HepG2 (cell line): ENCODE results near the gene SYNGR2. TPM values are rescaled to one million over a fixed set of nuclear protein-coding genes. Genes with fewer than 3 reads are reported as not detected.
A peak's percentile ranks its signal among the peaks of the same experiment; 100 is the strongest.

ENCODE experiments used
- BHLHE40 ChIP-seq: IDR thresholded peaks from 2 replicates; pipeline ENCODE4 v1.6.1; 2011; ENCODE audit warnings: low read length, improper control_type of control experiment
- CBX5 ChIP-seq: sonication (generic); formaldehyde crosslinking; IDR thresholded peaks from 2 replicates; pipeline ENCODE4 v1.4.0; 2020; ENCODE audit warnings: missing genetic modification reagents, borderline replicate concordance
- GRHL1 ChIP-seq: sonication (generic); formaldehyde crosslinking; conservative IDR thresholded peaks from 2 replicates; pipeline ENCODE4 v1.8.0; 2022; ENCODE audit warnings: missing genetic modification reagents
- HOXD1 ChIP-seq: sonication (generic); formaldehyde crosslinking; IDR thresholded peaks from 2 replicates; pipeline ENCODE4 v1.5.0; 2020; ENCODE audit warnings: missing genetic modification reagents
- KAT7 ChIP-seq: IDR thresholded peaks from 2 replicates; pipeline ENCODE4 v1.6.1; 2018; ENCODE audit warnings: borderline replicate concordance, missing compliant biosample characterization
- PAX8 ChIP-seq: sonication (generic); formaldehyde crosslinking; IDR thresholded peaks from 2 replicates; pipeline ENCODE4 v1.8.0; 2022; ENCODE audit warnings: mild to moderate bottlenecking, missing genetic modification reagents, borderline replicate concordance
- RFX1 ChIP-seq: fragments of 450-650 bp; IDR thresholded peaks from 2 replicates; pipeline ENCODE4 v1.6.1; 2017
- UBTF ChIP-seq: sonication (generic); formaldehyde crosslinking; IDR thresholded peaks from 2 replicates; pipeline ENCODE4 v1.4.0; 2020; ENCODE audit warnings: mild to moderate bottlenecking, missing genetic modification reagents
- ZNF292 ChIP-seq: sonication (generic); formaldehyde crosslinking; IDR thresholded peaks from 2 replicates; pipeline ENCODE4 v1.8.1; 2022; ENCODE audit warnings: mild to moderate bottlenecking, low read depth, missing genetic modification reagents, borderline replicate concordance
- ZNF333 ChIP-seq: sonication (generic); formaldehyde crosslinking; IDR thresholded peaks from 2 replicates; pipeline ENCODE4 v1.4.0; 2020; ENCODE audit warnings: mild to moderate bottlenecking, missing genetic modification reagents, borderline replicate concordance
- ZNF407 ChIP-seq: sonication (generic); formaldehyde crosslinking; IDR thresholded peaks from one replicate; pipeline ENCODE4 v1.5.1; 2020; ENCODE audit warnings: mild to moderate bottlenecking, missing genetic modification reagents; ENCODE audit errors: not compliant biosample characterization
- ZNF460 ChIP-seq: sonication (generic); formaldehyde crosslinking; IDR thresholded peaks from 2 replicates; pipeline ENCODE4 v1.5.1; 2020; ENCODE audit warnings: missing genetic modification reagents, mild to moderate bottlenecking, borderline replicate concordance
- ZNF550 ChIP-seq: sonication (generic); formaldehyde crosslinking; IDR thresholded peaks from 2 replicates; pipeline ENCODE4 v1.4.0; 2020; ENCODE audit warnings: mild to moderate bottlenecking, missing genetic modification reagents, borderline replicate concordance
- ZNF772 ChIP-seq: sonication (generic); formaldehyde crosslinking; IDR thresholded peaks from 2 replicates; pipeline ENCODE4 v1.5.0; 2020; ENCODE audit warnings: mild to moderate bottlenecking, missing genetic modification reagents
- polyA plus RNA-seq, 8 experiments: library from polyadenylated mRNA; depleted of rRNA in 3 of 8; stranded (reverse) in 7 of 8; unstranded in 1 of 8; fragments of >200 nt; fragmentation: Illumina TruSeq in 4 of 8; extraction: Trizol in 4 of 8; gene quantifications; 2 replicates each; pipeline versions ENCODE4 v1.2.1 to v1.2.3, GENCODE V29; 2011 to 2016; ENCODE audit warnings: low read depth in 4 of 8, missing spikeins in 1 of 8, mixed read lengths in 1 of 8; ENCODE audit not compliant: insufficient read depth in 1 of 8
- total RNA-seq, 5 experiments: library from RNA; depleted of rRNA; stranded (reverse); fragments of >200 nt; fragmentation: Illumina TruSeq; extraction: Trizol; gene quantifications; 2 replicates each; pipeline ENCODE4 v1.2.3, GENCODE V29; 2016; ENCODE audit warnings: low read depth in 1 of 5
- TF ChIP-seq, protein P1 (sequence below): sonication (generic); formaldehyde crosslinking; IDR thresholded peaks from 2 replicates; pipeline ENCODE4 v1.4.0; 2020; ENCODE audit warnings: missing genetic modification reagents

SYNGR2 gene
- total and polyA plus RNA-seq, 2 of the 13 experiments (the other 11 are each of a cell fraction or from before 2014, with no cell fraction given): 46.7 to 170 TPM

- TF ChIP-seq, protein P1, sequence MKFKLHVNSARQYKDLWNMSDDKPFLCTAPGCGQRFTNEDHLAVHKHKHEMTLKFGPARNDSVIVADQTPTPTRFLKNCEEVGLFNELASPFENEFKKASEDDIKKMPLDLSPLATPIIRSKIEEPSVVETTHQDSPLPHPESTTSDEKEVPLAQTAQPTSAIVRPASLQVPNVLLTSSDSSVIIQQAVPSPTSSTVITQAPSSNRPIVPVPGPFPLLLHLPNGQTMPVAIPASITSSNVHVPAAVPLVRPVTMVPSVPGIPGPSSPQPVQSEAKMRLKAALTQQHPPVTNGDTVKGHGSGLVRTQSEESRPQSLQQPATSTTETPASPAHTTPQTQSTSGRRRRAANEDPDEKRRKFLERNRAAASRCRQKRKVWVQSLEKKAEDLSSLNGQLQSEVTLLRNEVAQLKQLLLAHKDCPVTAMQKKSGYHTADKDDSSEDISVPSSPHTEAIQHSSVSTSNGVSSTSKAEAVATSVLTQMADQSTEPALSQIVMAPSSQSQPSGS (CRISPR knock-in tag): 0 out of 2 replicates have a peak, but pooled peaks have one; percentile 18
- TF ChIP-seq CBX5 (CRISPR knock-in tag): 0 out of 2 replicates have a peak, but pooled peaks have one; percentile 14
- TF ChIP-seq HOXD1 (CRISPR knock-in tag): no peak
- TF ChIP-seq RFX1: no peak
- no peak for TF ChIP-seq ZNF550 (CRISPR knock-in tag)
- TF ChIP-seq ZNF407: no peak
- peak; percentile 86; the same call in 1 of the 2 replicates for TF ChIP-seq PAX8 (CRISPR knock-in tag)
- no peak for TF ChIP-seq ZNF460 (CRISPR knock-in tag)
- no peak for TF ChIP-seq ZNF333
- TF ChIP-seq KAT7 (CRISPR knock-in tag): peak; percentile 78; the same call in 1 of the 2 replicates
- no peak for TF ChIP-seq GRHL1 (CRISPR knock-in tag)
- no peak for TF ChIP-seq BHLHE40
- TF ChIP-seq UBTF (CRISPR knock-in tag): peak; percentile 77; the same call in 1 of the 2 replicates
- TF ChIP-seq ZNF292 (CRISPR knock-in tag): no peak
- TF ChIP-seq ZNF772 (CRISPR knock-in tag): no peak
Observed at GRCh38 chr17:78168242-78168902, at the start of gene SYNGR2 (continued).
